Epithelial cell of esophagus (primary cell): ENCODE data around the gene PROM2.

Experiments
- DNase-seq: peaks from one replicate; pipeline ENCODE4 v3.0.0; 2010; ENCODE audit warnings: low read depth
- H3K4me3 ChIP-seq: 2 replicates; pipeline ENCODE4 v1.5.1; 2011; ENCODE audit warnings: mild to moderate bottlenecking, low read length, control low read depth
- CTCF ChIP-seq: IDR thresholded peaks from 2 replicates; pipeline ENCODE4 v1.5.1; 2011; ENCODE audit warnings: low read depth, mild to moderate bottlenecking, low read length, control low read depth, inconsistent platforms; ENCODE audit not compliant: insufficient read depth; ENCODE audit errors: missing control alignments

The PROM2 gene

DNA sequence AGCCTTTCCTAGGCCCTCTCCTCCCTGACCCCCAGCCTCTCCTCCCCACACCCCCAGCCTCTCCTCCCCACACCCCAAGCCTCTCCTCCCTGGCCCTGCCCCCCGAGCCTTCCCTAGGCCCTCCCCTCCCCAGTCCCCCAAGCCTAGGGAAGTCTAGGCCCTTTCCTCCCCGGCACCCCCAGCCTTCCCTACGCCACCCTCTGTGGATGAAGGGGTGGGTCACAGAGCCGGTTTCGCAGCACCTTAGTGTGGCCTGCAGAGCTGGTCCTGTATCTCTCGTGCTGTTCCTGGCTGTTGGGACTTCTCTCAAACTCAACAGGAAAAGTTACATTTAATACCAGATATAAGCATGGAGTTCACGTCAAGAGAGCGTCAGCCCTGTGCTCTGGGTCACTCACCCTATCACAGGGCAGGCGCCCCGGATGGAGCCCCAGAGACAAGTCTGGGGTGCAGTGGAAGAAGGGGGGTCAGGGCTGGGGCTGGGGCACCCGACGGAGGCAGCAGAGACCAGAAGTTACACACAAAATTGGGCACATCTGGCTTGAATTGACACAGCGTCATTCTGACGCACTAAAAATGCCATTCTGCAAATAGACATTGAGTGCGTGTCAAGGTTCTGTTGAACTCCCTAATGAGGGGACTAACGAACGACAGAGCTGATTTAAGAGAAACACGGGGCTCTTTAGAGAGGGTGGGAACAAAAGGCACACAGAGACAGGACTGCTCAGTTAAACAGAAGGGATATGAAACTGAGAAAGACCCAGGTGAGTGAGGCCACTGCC, 46.9 kb downstream of the PROM2 start:
- no peak for DNase-seq
- H3K4me3 ChIP-seq: no peak overlapping the region
- TF ChIP-seq CTCF: no peak

DNA sequence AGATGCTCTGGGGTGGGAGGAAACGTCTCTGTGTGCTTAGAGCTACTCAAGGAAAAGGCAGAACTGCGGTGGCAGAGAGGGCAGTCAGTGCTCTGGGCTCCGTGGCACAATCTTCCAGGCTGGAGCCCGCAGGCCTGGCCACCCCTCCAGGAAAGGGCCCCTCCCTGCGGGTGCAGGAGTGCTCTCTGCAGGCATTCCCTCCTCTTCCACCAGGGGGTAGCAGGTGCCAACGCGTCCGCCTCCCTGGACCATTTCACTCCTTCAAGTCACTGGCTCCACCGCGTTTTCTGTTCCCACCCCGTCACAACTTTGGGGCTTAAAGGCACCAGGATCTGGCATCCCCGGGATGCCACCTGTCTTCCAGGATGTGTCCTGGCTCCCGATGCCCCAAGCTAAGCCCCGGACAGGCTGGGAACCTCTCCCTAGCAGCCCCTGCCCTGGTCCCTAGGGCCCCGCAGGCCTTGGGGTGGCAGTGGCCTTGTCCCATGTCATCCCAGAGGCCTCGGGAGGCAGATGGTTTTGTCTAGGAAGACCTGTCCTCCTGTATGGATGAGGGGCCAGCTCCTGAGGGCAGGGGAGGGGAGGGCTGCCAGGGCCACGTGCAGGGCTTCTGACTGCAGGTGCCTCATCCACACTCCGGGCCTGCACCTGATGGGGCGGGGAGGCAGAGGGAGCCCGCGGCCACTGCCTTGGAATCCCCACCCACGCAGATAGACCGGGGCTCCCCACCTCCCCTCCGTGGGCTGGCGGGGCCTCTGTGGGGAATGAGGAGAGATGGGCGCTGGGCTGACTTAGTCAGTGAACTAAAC, 49.3 kb downstream of the PROM2 start:
- DNase-seq: peak; percentile 32
- no peak overlapping the region for H3K4me3 ChIP-seq
- peak; percentile 49 for TF ChIP-seq CTCF

DNA sequence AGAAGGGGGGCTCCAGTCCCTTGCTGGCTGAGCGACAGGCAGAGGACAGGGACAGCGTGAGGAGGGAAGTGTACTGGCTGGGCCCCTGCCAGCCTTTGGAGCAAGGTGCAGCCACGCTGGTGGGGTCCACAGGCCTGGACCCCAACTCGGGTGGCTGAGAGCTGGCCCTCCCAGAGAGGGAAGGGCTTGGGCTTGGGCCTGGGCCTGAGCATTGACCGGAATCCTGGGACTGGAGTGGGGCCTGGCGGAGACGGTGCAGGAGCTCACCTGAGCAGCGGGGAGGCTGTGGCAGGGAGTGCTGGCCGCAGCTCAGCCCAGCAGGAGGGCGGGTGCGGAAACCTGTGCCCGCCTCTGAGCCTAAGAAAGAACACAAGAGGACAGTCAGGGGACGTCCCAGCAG, 50.8 kb downstream of the PROM2 start:
- TF ChIP-seq CTCF: no peak
- DNase-seq: no peak

GRCh38 chr2:95325590-95326432, 51.6 kb downstream of the PROM2 start:
- H3K4me3 ChIP-seq: no peak overlapping the region
- TF ChIP-seq CTCF: no peak
- DNase-seq: no peak

More for the DNA sequence above, 50.8 kb downstream of the PROM2 start:
- H3K4me3 ChIP-seq: no peak overlapping the region

- H3K4me3 ChIP-seq: no peak overlapping the region
- no peak for DNase-seq
- no peak for TF ChIP-seq CTCF
Observed at GRCh38 chr2:95326433-95327140, 52.3 kb downstream of the PROM2 start.

GRCh38 chr2:95327861-95328260, 53.6 kb downstream of the PROM2 start:
- DNase-seq: no peak
- TF ChIP-seq CTCF: no peak

More at GRCh38 chr2:95327861-95328260, 53.6 kb downstream of the PROM2 start:
- no peak overlapping the region for H3K4me3 ChIP-seq
